ENCODE data around the gene SF3A1. TPM values are rescaled to one million over a fixed set of nuclear protein-coding genes. Genes with fewer than 3 reads are reported as not detected.
A peak's percentile ranks its signal among the peaks of the same experiment; 100 is the strongest.
"Not testable (repeated sequence)": the region's sequence is repeated elsewhere in the genome, so short reads cannot be mapped to it uniquely, and the experiment has no call there.

The SF3A1 gene
- 157 TPM for total RNA-seq (ENCODE audit: unreplicated experiment)
- long read RNA-seq, full-length matches to known transcripts = 1 of 4 reads
- long read RNA-seq, partial matches to known transcripts = 2 of 4 reads
- long read RNA-seq, other reads (novel, unspliced or antisense) = 1 of 4 reads

- Mint-ChIP-seq H3K27me3 (ENCODE audit: unreplicated experiment) (peaks cover 13% of the 10 kb centered on the region), H3K27ac (ENCODE audit: unreplicated experiment) (peak within 1 kb of the TSS; percentile 94), H3K36me3 (ENCODE audit: unreplicated experiment) (no peaks in the 10 kb centered on the region), H3K9me3 (ENCODE audit: unreplicated experiment) (peaks cover 8% of the 10 kb centered on the region), H3K4me3 (ENCODE audit: unreplicated experiment) (peak within 1 kb of the TSS; percentile 97), H3K4me1 (ENCODE audit: low read depth, unreplicated experiment) (peaks cover 25% of the 10 kb centered on the region)
- DNase-seq = peak; percentile 90
- TF ChIP-seq CTCF (IDR thresholded peaks at IDR 0.05; ENCODE audit: partially characterized antibody, unreplicated experiment) = no peak
Observed at GRCh38 chr22:30356449-30357235, at the start of gene SF3A1, which contains the start of gene CCDC157. Gene SF3A1 (minus strand): TSS chr22:30356894. CDS start chr22:30356792, 102 bp downstream. Gene CCDC157 (plus strand): TSS chr22:30357007. CDS start chr22:30366001, 8,994 bp downstream.

GRCh38 chr22:30406400-30406799 lies 49.7 kb upstream of the SF3A1 start:
- TF ChIP-seq CTCF (IDR thresholded peaks at IDR 0.05; ENCODE audit: partially characterized antibody, unreplicated experiment) = no peak
- Mint-ChIP-seq H3K36me3 (ENCODE audit: unreplicated experiment) (no peaks in the 10 kb centered on the region), H3K27me3 (ENCODE audit: unreplicated experiment) (no peaks in the 10 kb centered on the region), H3K9me3 (ENCODE audit: unreplicated experiment) (no peaks in the 10 kb centered on the region), H3K4me1 (ENCODE audit: low read depth, unreplicated experiment) (no peaks in the 10 kb centered on the region), H3K4me3 (ENCODE audit: unreplicated experiment) (no peak overlapping the region), H3K27ac (ENCODE audit: unreplicated experiment) (no peak overlapping the region)
- no peak for DNase-seq

GRCh38 chr22:30405731-30406130 lies 49.0 kb upstream of the SF3A1 start:
- H3K9me3 Mint-ChIP-seq (ENCODE audit: unreplicated experiment) = no peaks in the 10 kb centered on the region
- no peak overlapping the region for H3K27ac Mint-ChIP-seq (ENCODE audit: unreplicated experiment)
- TF ChIP-seq CTCF (IDR thresholded peaks at IDR 0.05; ENCODE audit: partially characterized antibody, unreplicated experiment) = no peak
- H3K4me1 Mint-ChIP-seq (ENCODE audit: low read depth, unreplicated experiment) = no peaks in the 10 kb centered on the region
- no peaks in the 10 kb centered on the region for H3K27me3 Mint-ChIP-seq (ENCODE audit: unreplicated experiment)
- H3K4me3 Mint-ChIP-seq (ENCODE audit: unreplicated experiment) = no peak overlapping the region
- DNase-seq = no peak
- no peaks in the 10 kb centered on the region for H3K36me3 Mint-ChIP-seq (ENCODE audit: unreplicated experiment)

- Mint-ChIP-seq H3K36me3 (ENCODE audit: unreplicated experiment) (no peaks in the 10 kb centered on the region), H3K4me1 (ENCODE audit: low read depth, unreplicated experiment) (no peaks in the 10 kb centered on the region), H3K27me3 (ENCODE audit: unreplicated experiment) (no peaks in the 10 kb centered on the region), H3K27ac (ENCODE audit: unreplicated experiment) (no peak overlapping the region), H3K4me3 (ENCODE audit: unreplicated experiment) (no peak overlapping the region), H3K9me3 (ENCODE audit: unreplicated experiment) (no peaks in the 10 kb centered on the region)
- no peak for DNase-seq
- no peak for TF ChIP-seq CTCF (IDR thresholded peaks at IDR 0.05; ENCODE audit: partially characterized antibody, unreplicated experiment)
Observed at GRCh38 chr22:30404307-30404706, 47.6 kb upstream of the SF3A1 start.

- not testable (repeated sequence) for H3K36me3 Mint-ChIP-seq (ENCODE audit: unreplicated experiment); H3K4me1 Mint-ChIP-seq (ENCODE audit: low read depth, unreplicated experiment); H3K9me3 Mint-ChIP-seq (ENCODE audit: unreplicated experiment); DNase-seq; H3K27ac Mint-ChIP-seq (ENCODE audit: unreplicated experiment); H3K27me3 Mint-ChIP-seq (ENCODE audit: unreplicated experiment); H3K4me3 Mint-ChIP-seq (ENCODE audit: unreplicated experiment)
Observed at GRCh38 chr22:30402766-30403104, 46.0 kb upstream of the SF3A1 start.
